ENCODE measurements around the gene SPATA21.
"Not testable (repeated sequence)": the region's sequence is repeated elsewhere in the genome, so short reads cannot be mapped to it uniquely, and the experiment has no call there.

- not testable (repeated sequence) for TF ChIP-seq POLR2A (IDR thresholded peaks at IDR 0.05; ENCODE audit: low read length); GATA1 (IDR thresholded peaks at IDR 0.05; ENCODE audit: low read depth, low read length)
Measured at GRCh38 chr1:16474891-16475290, 37.7 kb upstream of the SPATA21 start.
